Body of pancreas (tissue), 4 donors: ENCODE data around the gene PNMA6E. TPM values are rescaled to one million over a fixed set of nuclear protein-coding genes. Genes with fewer than 3 reads are reported as not detected.

Source experiments
- ATAC-seq: fragments of 150-250 bp; one replicate; pipeline ENCODE4 v1.9.1; 2016
- DNase-seq, 4 donors: peaks; one replicate each; pipeline ENCODE4 v3.0.0-alpha.2; 2019
- H3K27ac ChIP-seq, 4 donors: fragments of 200-600 bp; sonication (generic); 1 replicate in 3 of 4; 2 replicates in 1 of 4; pipeline versions ENCODE4 v1.5.1 to v1.6.1; 2016 to 2019; ENCODE audit warnings: mild to moderate bottlenecking in 1 of 4, mixed read lengths in 1 of 4, moderate library complexity in 1 of 4
- H3K27me3 ChIP-seq, 2 donors: fragments of 200-600 bp; sonication (generic); one replicate each; pipeline ENCODE4 v1.6.0; 2016; ENCODE audit warnings: mild to moderate bottlenecking in 1 of 2
- H3K36me3 ChIP-seq, 2 donors: fragments of 200-600 bp; sonication (generic); replicated peaks in 1 of 2; 2 replicates each; pipeline ENCODE4 v1.5.1; 2016; ENCODE audit warnings: low read depth in 2 of 2; ENCODE audit not compliant: insufficient read depth in 1 of 2
- H3K4me1 ChIP-seq: fragments of 200-600 bp; sonication (generic); one replicate; pipeline ENCODE4 v1.6.0; 2016
- H3K4me3 ChIP-seq, 2 donors: fragments of 200-600 bp; sonication (generic); 1 replicate in 1 of 2; 2 replicates in 1 of 2; pipeline ENCODE4 v1.5.1; 2016 to 2019
- H3K9me3 ChIP-seq, 3 donors: fragments of 200-600 bp; sonication (generic); 1 replicate in 2 of 3; 2 replicates in 1 of 3; pipeline ENCODE4 v1.5.1; 2016
- CTCF ChIP-seq, 7 experiments: fragments of 450-650 bp in 4 of 7; fragments of 200-600 bp in 3 of 7; sonication (generic) in 3 of 7; IDR thresholded peaks; one replicate each; pipeline ENCODE4 v1.5.1; 2016 to 2019; ENCODE audit warnings: antibody characterized with exemption in 7 of 7
- POLR2A ChIP-seq, 3 donors: fragments of 450-650 bp; IDR thresholded peaks; one replicate each; pipeline ENCODE4 v1.6.1; 2016; ENCODE audit warnings: antibody characterized with exemption in 3 of 3, mild to moderate bottlenecking in 2 of 3
- WGBS, 2 donors: methylation state at CpG; one replicate each; pipeline ENCODE4 v1.1.5; 2017; 5-methylcytosine and 5-hydroxymethylcytosine counted together
- intact Hi-C: fragments of 100-400 bp; cut with DNase I; formaldehyde crosslinking; loops from one replicate; pipeline ENCODE4 v1.15.1; 2023
- total RNA-seq, 2 donors: library from RNA; depleted of rRNA; stranded (reverse); fragments of >200 nt; gene quantifications; one replicate each; pipeline ENCODE4 v1.1.0, GENCODE V29; 2016

PNMA6E gene
- total RNA-seq, 2 donors from 2014 or later = not detected

- no peaks in the 10 kb centered on the region for H3K4me1 ChIP-seq
- ATAC-seq (no peak), DNase-seq (no peak)
- H3K9me3 ChIP-seq = no peaks in the 10 kb centered on the region
- WGBS, 2 donors = 16 to 25% methylated on average over 3 of the region's 3 CpGs
- no peak overlapping the region for H3K4me3 ChIP-seq
- intact Hi-C loops = no loop called here
- no peaks in the 10 kb centered on the region for H3K36me3 ChIP-seq
- no peak for TF ChIP-seq POLR2A (IDR thresholded peaks at IDR 0.05)
- no peak for TF ChIP-seq CTCF (IDR thresholded peaks at IDR 0.05)
- no peaks in the 10 kb centered on the region for H3K27me3 ChIP-seq
- H3K27ac ChIP-seq = no peak overlapping the region
Observed at GRCh38 chrX:153371256-153371655, 29.9 kb downstream of the PNMA6E start.

- TF ChIP-seq POLR2A (IDR thresholded peaks at IDR 0.05) = no peak
Observed at GRCh38 chrX:153370293-153371055, 30.7 kb downstream of the PNMA6E start.

GRCh38 chrX:153366878-153367538 lies 34.1 kb downstream of the PNMA6E start:
- Histone ChIP-seq H3K36me3 (no peaks in the 10 kb centered on the region), H3K27me3 (no peaks in the 10 kb centered on the region), H3K4me1 (peaks cover 2% of the 10 kb centered on the region), H3K4me3 (no peak overlapping the region), H3K9me3 (no peaks in the 10 kb centered on the region), H3K27ac (no peak overlapping the region)
- TF ChIP-seq CTCF (IDR thresholded peaks at IDR 0.05) (no peak), POLR2A (IDR thresholded peaks at IDR 0.05) (no peak)
- DNase-seq (no peak), ATAC-seq (no peak)
- WGBS, 2 donors = 71 to 88% methylated on average over 5 of the region's 5 CpGs
- intact Hi-C loops = no loop called here

More at GRCh38 chrX:153370293-153371055, 30.7 kb downstream of the PNMA6E start:
- WGBS, 2 donors = 70 to 73% methylated on average over 6 to 8 of the region's 8 CpGs
- Histone ChIP-seq H3K4me1 (no peaks in the 10 kb centered on the region), H3K27me3 (no peaks in the 10 kb centered on the region), H3K4me3 (no peak overlapping the region), H3K36me3 (no peaks in the 10 kb centered on the region), H3K9me3 (no peaks in the 10 kb centered on the region), H3K27ac (no peak overlapping the region)
- DNase-seq (no peak), ATAC-seq (no peak)
- intact Hi-C loops = no loop called here

GRCh38 chrX:153366119-153366518 lies 35.0 kb downstream of the PNMA6E start:
- WGBS, 2 donors = 78 to 93% methylated on average over 3 of the region's 3 CpGs
- Histone ChIP-seq H3K27me3 (no peaks in the 10 kb centered on the region), H3K27ac (no peak overlapping the region), H3K9me3 (no peaks in the 10 kb centered on the region), H3K36me3 (no peaks in the 10 kb centered on the region), H3K4me3 (no peak overlapping the region), H3K4me1 (peaks cover 8% of the 10 kb centered on the region)
- no peak for TF ChIP-seq POLR2A (IDR thresholded peaks at IDR 0.05)
- TF ChIP-seq CTCF (IDR thresholded peaks at IDR 0.05) = no peak
- intact Hi-C loops = no loop called here
- DNase-seq = no peak
- no peak for ATAC-seq

- TF ChIP-seq POLR2A (IDR thresholded peaks at IDR 0.05) = no peak
- no peak for TF ChIP-seq CTCF (IDR thresholded peaks at IDR 0.05)
- Histone ChIP-seq H3K9me3 (no peaks in the 10 kb centered on the region), H3K27ac (no peak overlapping the region), H3K27me3 (no peaks in the 10 kb centered on the region), H3K36me3 (no peaks in the 10 kb centered on the region), H3K4me3 (no peak overlapping the region), H3K4me1 (peaks cover 8% of the 10 kb centered on the region)
- no peak for ATAC-seq
- no peak for DNase-seq
- intact Hi-C loops = no loop called here
- 75 to 82% methylated on average over 3 to 4 of the region's 4 CpGs for WGBS, 2 donors
Observed at GRCh38 chrX:153365670-153366069, 35.5 kb downstream of the PNMA6E start.
